Measurements from ENCODE around the gene KCNK4. TPM values are rescaled to one million over a fixed set of nuclear protein-coding genes. Genes with fewer than 3 reads are reported as not detected.
"Not testable (repeated sequence)": the region's sequence is repeated elsewhere in the genome, so short reads cannot be mapped to it uniquely, and the experiment has no call there.

Gene KCNK4
- polyA plus RNA-seq, 1 experiment: not detected

DNA sequence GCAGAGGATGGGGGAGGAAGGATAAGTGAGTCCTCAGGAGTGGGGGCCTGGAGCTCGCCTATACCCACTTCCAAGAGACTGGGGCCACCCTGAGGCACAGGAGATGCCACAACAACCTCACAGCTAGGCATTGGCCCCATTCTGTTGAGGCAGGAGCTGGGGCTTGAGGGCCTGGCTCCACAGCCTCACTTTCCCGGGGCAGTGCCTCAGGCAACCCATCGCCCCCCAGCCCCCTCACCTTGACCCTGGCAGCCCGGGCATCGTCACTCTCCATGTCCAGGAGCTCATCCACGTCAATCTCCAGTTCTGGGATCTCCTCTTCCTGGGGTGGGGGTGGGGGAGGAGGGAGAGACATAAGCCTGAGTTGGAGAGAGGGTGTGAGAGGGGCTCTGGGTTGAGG is 46.1 kb upstream of the KCNK4 start:
- no peaks in the 10 kb centered on the region for H3K27me3 ChIP-seq (ENCODE audit: control insufficient read depth, insufficient read depth, low read length)
- ChIA-PET POLR2A (interaction anchor here (0.7 kb wide), 1 partner anchor 60 kb away, joined by 3 read pairs; no protein-coding TSS in a partner anchor), CTCF (interaction anchor here (1.0 to 8.2 kb wide), 6 partner anchors 24 to 110 kb away, joined by 5 to 92 read pairs (median 6); partner anchors contain the start of genes CATSPERZ, ESRRA and FERMT3)
- H3K4me3 ChIP-seq (ENCODE audit: low read depth, low read length): peak overlapping the region; percentile 94
- H3K36me3 ChIP-seq (ENCODE audit: control insufficient read depth, insufficient read depth, low read length): peaks cover 11% of the 10 kb centered on the region
- DNase-seq (ENCODE audit: low read depth): no peak
- TF ChIP-seq, protein P1, sequence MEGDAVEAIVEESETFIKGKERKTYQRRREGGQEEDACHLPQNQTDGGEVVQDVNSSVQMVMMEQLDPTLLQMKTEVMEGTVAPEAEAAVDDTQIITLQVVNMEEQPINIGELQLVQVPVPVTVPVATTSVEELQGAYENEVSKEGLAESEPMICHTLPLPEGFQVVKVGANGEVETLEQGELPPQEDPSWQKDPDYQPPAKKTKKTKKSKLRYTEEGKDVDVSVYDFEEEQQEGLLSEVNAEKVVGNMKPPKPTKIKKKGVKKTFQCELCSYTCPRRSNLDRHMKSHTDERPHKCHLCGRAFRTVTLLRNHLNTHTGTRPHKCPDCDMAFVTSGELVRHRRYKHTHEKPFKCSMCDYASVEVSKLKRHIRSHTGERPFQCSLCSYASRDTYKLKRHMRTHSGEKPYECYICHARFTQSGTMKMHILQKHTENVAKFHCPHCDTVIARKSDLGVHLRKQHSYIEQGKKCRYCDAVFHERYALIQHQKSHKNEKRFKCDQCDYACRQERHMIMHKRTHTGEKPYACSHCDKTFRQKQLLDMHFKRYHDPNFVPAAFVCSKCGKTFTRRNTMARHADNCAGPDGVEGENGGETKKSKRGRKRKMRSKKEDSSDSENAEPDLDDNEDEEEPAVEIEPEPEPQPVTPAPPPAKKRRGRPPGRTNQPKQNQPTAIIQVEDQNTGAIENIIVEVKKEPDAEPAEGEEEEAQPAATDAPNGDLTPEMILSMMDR (IDR thresholded peaks at IDR 0.05; ENCODE audit: insufficient read depth, low read depth, low read length): no peak

DNA sequence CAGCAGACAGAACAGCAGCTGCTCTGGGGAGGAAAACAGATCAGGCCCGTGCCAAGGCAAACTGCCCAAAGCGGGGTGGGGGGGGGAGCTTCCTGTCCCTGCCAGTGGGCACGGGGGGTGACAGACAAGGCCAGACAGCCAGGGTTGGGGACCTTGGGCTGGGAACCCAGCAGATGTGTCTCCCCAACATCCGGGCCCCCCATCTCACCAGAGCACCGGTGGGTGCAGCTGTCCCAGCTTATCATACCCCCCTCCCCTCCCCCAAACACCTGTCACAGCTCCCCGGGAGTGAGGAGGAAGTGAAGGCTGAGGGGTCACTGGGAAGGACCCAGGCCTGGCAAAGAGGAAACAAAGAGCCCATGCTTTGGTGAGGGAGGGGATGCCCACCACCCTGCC is 45.7 kb upstream of the KCNK4 start:
- Histone ChIP-seq H3K27me3 (ENCODE audit: control insufficient read depth, insufficient read depth, low read length) (no peaks in the 10 kb centered on the region), H3K36me3 (ENCODE audit: control insufficient read depth, insufficient read depth, low read length) (peaks cover 11% of the 10 kb centered on the region), H3K4me3 (ENCODE audit: low read depth, low read length) (peak overlapping the region; percentile 94)
- CTCF ChIA-PET: interaction anchor here (1.0 to 8.2 kb wide), 7 partner anchors 24 to 110 kb away, joined by 4 to 92 read pairs (median 6); partner anchors contain the start of genes CATSPERZ, ESRRA and FERMT3
- DNase-seq (ENCODE audit: low read depth): no peak
- TF ChIP-seq, protein P1 (IDR thresholded peaks at IDR 0.05; ENCODE audit: insufficient read depth, low read depth, low read length): no peak
- POLR2A ChIA-PET: interaction anchor here (0.7 kb wide), 1 partner anchor 60 kb away, joined by 3 read pairs; no protein-coding TSS in a partner anchor

DNA sequence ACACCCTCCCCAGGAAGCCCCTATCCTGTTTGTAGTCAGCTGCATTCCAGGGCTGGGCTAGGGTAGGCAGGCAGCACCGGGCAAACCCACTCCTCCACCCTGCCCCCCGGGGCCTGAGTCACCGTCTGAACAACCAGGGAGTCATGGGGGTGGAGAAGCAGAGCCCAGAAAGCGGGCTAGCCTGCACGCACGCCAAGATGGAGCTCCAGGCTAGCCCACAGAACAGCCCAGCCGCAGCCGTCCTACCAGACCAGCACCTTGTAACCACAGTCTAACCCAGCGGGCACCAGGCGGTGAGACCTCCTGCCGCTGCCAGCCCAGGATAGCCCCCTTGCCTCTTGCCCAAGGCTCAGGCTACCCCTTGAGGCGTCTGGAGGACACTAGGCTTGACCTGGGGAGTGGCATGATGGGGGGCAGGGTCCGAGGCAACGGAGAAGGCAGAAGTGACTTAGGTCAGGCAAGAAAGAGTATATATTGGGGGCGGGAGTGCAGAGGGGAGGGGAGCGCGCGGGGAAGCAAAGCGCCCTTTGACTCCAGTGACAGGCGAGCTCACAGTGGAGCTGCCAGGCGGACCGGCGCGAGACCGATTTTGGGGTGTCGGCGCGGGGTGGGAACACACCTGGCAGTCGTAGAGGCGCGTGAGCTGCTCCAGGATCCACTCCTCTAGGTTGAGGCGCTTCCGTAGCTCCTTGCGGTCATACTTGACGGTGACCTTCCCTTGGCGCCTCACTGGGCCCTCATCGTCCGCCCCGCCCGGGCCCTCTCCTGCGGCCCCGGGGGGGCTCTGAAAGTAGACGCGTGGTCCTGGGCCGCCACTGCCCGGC is 45.1 kb upstream of the KCNK4 start:
- POLR2A ChIA-PET: interaction anchor here (0.6 to 0.7 kb wide), 2 partner anchors 61 to 1406 kb away, joined by 3 to 5 read pairs; no protein-coding TSS in a partner anchor
- TF ChIP-seq, protein P1 (IDR thresholded peaks at IDR 0.05; ENCODE audit: insufficient read depth, low read depth, low read length): no peak
- peak overlapping the region; percentile 94 for H3K4me3 ChIP-seq (ENCODE audit: low read depth, low read length)
- H3K27me3 ChIP-seq (ENCODE audit: control insufficient read depth, insufficient read depth, low read length): no peaks in the 10 kb centered on the region
- no peak for DNase-seq (ENCODE audit: low read depth)
- CTCF ChIA-PET: interaction anchor here (0.7 to 8.2 kb wide), 12 partner anchors 12 to 598 kb away, joined by 3 to 92 read pairs (median 4); partner anchors contain the start of genes CATSPERZ, CDC42BPG, ESRRA and FERMT3
- peaks cover 11% of the 10 kb centered on the region for H3K36me3 ChIP-seq (ENCODE audit: control insufficient read depth, insufficient read depth, low read length)

DNA sequence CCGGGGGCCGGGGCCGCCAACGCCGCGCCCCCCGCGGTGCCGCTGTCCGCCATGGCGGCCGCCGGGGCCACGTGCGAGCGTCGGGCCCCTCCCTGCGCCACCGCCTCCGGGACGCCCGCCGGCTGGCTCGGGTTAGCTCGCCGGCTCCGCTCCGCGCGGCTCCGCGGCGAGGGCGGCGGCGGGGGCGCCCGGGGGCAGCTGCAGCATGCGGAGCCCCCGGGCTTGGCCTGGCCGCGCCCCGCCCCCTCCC is 44.6 kb upstream of the KCNK4 start:
- not testable (repeated sequence) for H3K27me3 ChIP-seq (ENCODE audit: control insufficient read depth, insufficient read depth, low read length); DNase-seq (ENCODE audit: low read depth)
- H3K36me3 ChIP-seq (ENCODE audit: control insufficient read depth, insufficient read depth, low read length): peaks cover 11% of the 10 kb centered on the region
- peak overlapping the region; percentile 94 for H3K4me3 ChIP-seq (ENCODE audit: low read depth, low read length)
- POLR2A ChIA-PET: interaction anchor here (0.6 kb wide), 1 partner anchor 1407 kb away, joined by 5 read pairs; no protein-coding TSS in a partner anchor
- CTCF ChIA-PET: interaction anchor here (0.7 to 8.2 kb wide), 8 partner anchors 11 to 598 kb away, joined by 3 to 92 read pairs (median 4); partner anchors contain the start of genes CATSPERZ, CDC42BPG, ESRRA and FERMT3

DNA sequence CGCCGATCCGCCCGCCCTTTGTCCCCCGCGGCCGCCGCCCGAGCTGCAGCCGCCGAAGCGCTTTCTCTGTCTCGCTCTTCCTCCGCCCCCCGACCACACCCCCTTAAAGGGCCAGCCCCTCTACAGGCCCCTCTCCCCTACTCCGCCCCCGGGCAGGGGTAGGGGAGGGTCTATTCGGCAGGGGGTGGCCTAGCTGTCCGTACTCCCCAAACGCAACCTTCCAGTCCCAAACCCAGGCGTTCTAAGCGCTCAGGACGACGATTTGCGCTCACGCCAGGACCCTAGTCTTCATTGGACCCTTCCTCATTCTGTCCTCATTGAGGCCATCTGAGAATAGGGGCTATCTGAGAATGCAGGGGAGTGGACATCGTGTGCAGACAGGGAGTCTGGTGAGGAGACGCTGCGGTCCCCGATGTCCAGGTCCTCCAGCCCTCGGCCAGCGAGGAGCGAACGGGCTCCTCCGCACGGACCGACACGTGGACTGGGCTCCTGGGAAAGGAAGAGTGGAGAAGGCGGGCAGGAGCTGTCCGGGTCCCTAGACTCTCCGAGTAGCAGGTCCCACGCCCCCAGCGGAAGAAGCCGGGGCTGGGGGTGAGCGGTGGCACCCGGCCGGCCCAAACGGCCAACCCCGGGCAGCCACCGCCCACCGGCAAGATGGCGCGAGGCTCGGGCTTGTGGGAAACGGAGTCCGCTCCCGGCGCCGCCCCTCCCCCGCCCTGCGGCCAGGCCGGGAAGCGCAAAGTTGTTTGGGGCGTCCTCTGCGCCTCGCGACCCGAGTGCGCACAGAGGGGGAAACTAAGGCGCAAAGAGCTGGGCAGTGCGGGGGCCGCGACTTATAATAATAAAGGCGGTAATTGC is 44.0 kb upstream of the KCNK4 start, which contains the start of gene PPP1R14B:
Gene PPP1R14B, minus strand, starts transcription at position 73 of the 858 bp plus-strand sequence. CDS start 270 bp downstream, outside the sequence.
- Histone ChIP-seq H3K4me3 (ENCODE audit: low read depth, low read length) (peak within 1 kb of the TSS; percentile 94), H3K27me3 (ENCODE audit: control insufficient read depth, insufficient read depth, low read length) (no peaks in the 10 kb centered on the region), H3K36me3 (ENCODE audit: control insufficient read depth, insufficient read depth, low read length) (peaks cover 11% of the 10 kb centered on the region)
- DNase-seq (ENCODE audit: low read depth): no peak
- ChIA-PET CTCF (interaction anchor here (0.6 to 8.2 kb wide), 10 partner anchors 10 to 597 kb away, joined by 3 to 92 read pairs (median 4); partner anchors contain the start of genes CATSPERZ, CDC42BPG, ESRRA and FERMT3), POLR2A (no interaction called here)
- TF ChIP-seq, protein P1 (IDR thresholded peaks at IDR 0.05; ENCODE audit: insufficient read depth, low read depth, low read length): no peak

Data from BJ (cell line).